Prostate gland (tissue), 2 donors: ENCODE data around the gene PFN1. TPM values are rescaled to one million over a fixed set of nuclear protein-coding genes. Genes with fewer than 3 reads are reported as not detected.
"Not testable (repeated sequence)": the region's sequence is repeated elsewhere in the genome, so short reads cannot be mapped to it uniquely, and the experiment has no call there.

Source experiments
- DNase-seq: peaks from one replicate; pipeline ENCODE4 v3.0.0-alpha.2; 2019; ENCODE audit warnings: low spot score
- H3K27ac ChIP-seq, 2 donors: fragments of 200-600 bp; sonication (generic); 2 replicates each; pipeline ENCODE4 v1.5.1; 2017 to 2019
- H3K27me3 ChIP-seq: fragments of 200-600 bp; sonication (generic); replicated peaks from 2 replicates; pipeline ENCODE4 v1.5.1; 2019; ENCODE audit not compliant: insufficient read depth
- H3K36me3 ChIP-seq, 2 donors: fragments of 200-600 bp; sonication (generic); 1 replicate in 1 of 2; 2 replicates in 1 of 2; pipeline versions ENCODE4 v1.5.1 to v1.8.1; 2017 to 2019
- H3K4me1 ChIP-seq: fragments of 200-600 bp; sonication (generic); replicated peaks from 2 replicates; pipeline ENCODE4 v1.5.1; 2019
- H3K4me3 ChIP-seq, 2 donors: fragments of 200-600 bp; sonication (generic); 2 replicates each; pipeline ENCODE4 v1.5.1; 2017 to 2019
- H3K9me3 ChIP-seq: fragments of 200-600 bp; sonication (generic); 2 replicates; pipeline ENCODE4 v1.5.1; 2017
- POLR2A ChIP-seq: fragments of 450-650 bp; IDR thresholded peaks from one replicate; pipeline ENCODE4 v1.6.1; 2016; ENCODE audit warnings: antibody characterized with exemption, mild to moderate bottlenecking
- POLR2AphosphoS5 ChIP-seq: sonication (generic); formaldehyde crosslinking; IDR thresholded peaks from one replicate; pipeline ENCODE4 v1.6.1; 2017; ENCODE audit warnings: antibody characterized with exemption
- WGBS: methylation state at CpG from one replicate; pipeline ENCODE4 v1.1.5; 2018; 5-methylcytosine and 5-hydroxymethylcytosine counted together
- intact Hi-C: fragments of 100-400 bp; cut with DNase I; formaldehyde crosslinking; loops from one replicate; pipeline ENCODE4 v1.14.2; 2022
- total RNA-seq, 2 donors: library from RNA; depleted of rRNA; stranded (reverse); fragments of >200 nt; gene quantifications; one replicate each; pipeline ENCODE4 v1.1.0, GENCODE V29; 2016
- TF ChIP-seq, protein P1 (sequence below), 4 experiments: fragments of 200-600 bp in 2 of 4; fragments of 450-650 bp in 2 of 4; sonication (generic) in 2 of 4; IDR thresholded peaks; 1 replicate in 3 of 4; 2 replicates in 1 of 4; pipeline ENCODE4 v1.5.1; 2016 to 2019; ENCODE audit warnings: antibody characterized with exemption in 4 of 4, mild to moderate bottlenecking in 2 of 4, moderate library complexity in 2 of 4

The PFN1 gene
- total RNA-seq, 2 donors from 2014 or later = 646 to 1,039 TPM

DNA sequence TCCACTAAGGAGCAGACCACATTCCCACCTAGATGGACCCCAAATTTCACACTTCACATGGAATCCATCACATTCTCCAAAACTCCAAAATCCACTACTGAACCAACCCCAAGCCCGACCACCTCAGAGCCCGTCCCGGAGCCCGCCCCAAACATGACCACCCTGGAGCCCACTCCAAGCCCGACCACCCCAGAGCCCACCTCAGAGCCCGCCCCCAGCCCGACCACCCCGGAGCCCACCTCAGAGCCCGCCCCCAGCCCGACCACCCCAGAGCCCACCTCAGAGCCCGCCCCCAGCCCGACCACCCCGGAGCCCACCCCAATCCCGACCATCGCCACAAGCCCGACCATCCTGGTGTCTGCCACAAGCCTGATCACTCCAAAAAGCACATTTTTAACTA, 14.7 kb downstream of the PFN1 start:
- peaks cover 6% of the 10 kb centered on the region for H3K4me1 ChIP-seq
- WGBS = 79% methylated on average over 14 of the region's 16 CpGs
- intact Hi-C loops = no loop called here
- no peak overlapping the region for H3K27ac ChIP-seq
- no peaks in the 10 kb centered on the region for H3K9me3 ChIP-seq
- DNase-seq = no peak
- H3K36me3 ChIP-seq = peaks cover 0 to 5% of the 10 kb centered on the region in 2 donors
- TF ChIP-seq, protein P1, sequence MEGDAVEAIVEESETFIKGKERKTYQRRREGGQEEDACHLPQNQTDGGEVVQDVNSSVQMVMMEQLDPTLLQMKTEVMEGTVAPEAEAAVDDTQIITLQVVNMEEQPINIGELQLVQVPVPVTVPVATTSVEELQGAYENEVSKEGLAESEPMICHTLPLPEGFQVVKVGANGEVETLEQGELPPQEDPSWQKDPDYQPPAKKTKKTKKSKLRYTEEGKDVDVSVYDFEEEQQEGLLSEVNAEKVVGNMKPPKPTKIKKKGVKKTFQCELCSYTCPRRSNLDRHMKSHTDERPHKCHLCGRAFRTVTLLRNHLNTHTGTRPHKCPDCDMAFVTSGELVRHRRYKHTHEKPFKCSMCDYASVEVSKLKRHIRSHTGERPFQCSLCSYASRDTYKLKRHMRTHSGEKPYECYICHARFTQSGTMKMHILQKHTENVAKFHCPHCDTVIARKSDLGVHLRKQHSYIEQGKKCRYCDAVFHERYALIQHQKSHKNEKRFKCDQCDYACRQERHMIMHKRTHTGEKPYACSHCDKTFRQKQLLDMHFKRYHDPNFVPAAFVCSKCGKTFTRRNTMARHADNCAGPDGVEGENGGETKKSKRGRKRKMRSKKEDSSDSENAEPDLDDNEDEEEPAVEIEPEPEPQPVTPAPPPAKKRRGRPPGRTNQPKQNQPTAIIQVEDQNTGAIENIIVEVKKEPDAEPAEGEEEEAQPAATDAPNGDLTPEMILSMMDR (IDR thresholded peaks at IDR 0.05) = no peak
- TF ChIP-seq POLR2AphosphoS5 = no peak
- no peak for TF ChIP-seq POLR2A
- H3K4me3 ChIP-seq = no peak overlapping the region
- H3K27me3 ChIP-seq = no peaks in the 10 kb centered on the region

- no peaks in the 10 kb centered on the region for H3K27me3 ChIP-seq
- no peak overlapping the region for H3K27ac ChIP-seq
- DNase-seq = no peak
- H3K36me3 ChIP-seq = peaks cover 0 to 5% of the 10 kb centered on the region in 2 donors
- H3K4me1 ChIP-seq = peaks cover 5% of the 10 kb centered on the region
- intact Hi-C loops = no loop called here
- 91% methylated on average over 12 of the region's 12 CpGs for WGBS
- TF ChIP-seq, protein P1 (IDR thresholded peaks at IDR 0.05) = no peak
- TF ChIP-seq POLR2A (no peak), POLR2AphosphoS5 (no peak)
- H3K9me3 ChIP-seq = no peaks in the 10 kb centered on the region
- H3K4me3 ChIP-seq = no peak overlapping the region
These were observed 15.6 kb downstream of the PFN1 start for GRCh38 chr17:4932756-4933155.

DNA sequence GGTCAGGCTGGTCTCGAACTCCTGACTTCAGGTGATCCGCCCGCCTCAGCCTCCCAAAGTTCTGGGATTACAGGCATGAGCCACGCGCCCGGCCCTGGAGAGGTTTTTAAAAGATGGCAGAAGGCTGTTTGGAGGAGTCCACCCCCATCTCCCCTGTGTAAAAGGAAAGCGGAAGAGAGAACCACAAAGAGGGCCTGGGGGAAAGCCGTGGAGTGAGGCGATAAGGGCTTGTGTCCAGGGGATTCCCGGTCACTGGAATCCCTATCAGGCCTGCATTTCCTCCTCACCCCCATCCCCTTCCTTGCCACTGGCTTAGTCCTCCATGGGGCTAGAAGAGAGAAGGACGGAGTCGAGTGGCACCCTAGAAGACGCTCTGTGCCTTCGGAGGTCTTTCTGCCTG, 16.4 kb downstream of the PFN1 start, which contains the start of gene GP1BA:
Gene GP1BA (plus strand): TSS at position 315 of the 400 bp plus-strand sequence. CDS start 328 bp downstream, outside the sequence.
- Histone ChIP-seq H3K4me3 (no peak within 1 kb of the TSS), H3K4me1 (peaks cover 5% of the 10 kb centered on the region), H3K27ac (no peak within 1 kb of the TSS), H3K36me3 (no peaks in the 10 kb centered on the region), H3K9me3 (no peaks in the 10 kb centered on the region), H3K27me3 (no peaks in the 10 kb centered on the region)
- intact Hi-C loops = no loop called here
- no peak for DNase-seq
- 85% methylated on average over 14 of the region's 14 CpGs for WGBS
- TF ChIP-seq POLR2AphosphoS5 (no peak), POLR2A (no peak)
- TF ChIP-seq, protein P1 (IDR thresholded peaks at IDR 0.05) = no peak

DNA sequence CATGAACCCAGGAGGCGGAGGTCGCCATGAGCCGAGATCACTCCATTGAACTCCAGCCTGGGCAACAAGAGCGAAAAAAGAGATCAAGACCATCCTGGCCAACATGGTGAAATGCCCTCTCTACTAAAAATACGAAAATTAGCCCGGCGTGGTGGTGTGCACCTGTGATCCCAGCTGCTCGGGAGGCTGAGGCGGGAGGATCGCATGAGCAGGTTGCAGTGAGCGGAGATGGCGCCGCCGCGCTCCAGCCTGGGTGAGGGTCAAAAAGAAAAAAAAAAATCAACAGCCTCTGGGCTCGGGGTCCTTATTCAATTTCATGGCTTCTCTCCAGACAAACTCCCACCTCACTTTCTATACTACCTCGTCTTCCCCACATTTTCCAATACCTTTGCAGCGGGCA, 19.4 kb downstream of the PFN1 start:
- intact Hi-C loops = no loop called here
- TF ChIP-seq, protein P1 (IDR thresholded peaks at IDR 0.05) = no peak
- TF ChIP-seq POLR2AphosphoS5 = no peak
- no peak for TF ChIP-seq POLR2A
- 94% methylated on average over 18 of the region's 18 CpGs for WGBS
- H3K9me3 ChIP-seq = no peaks in the 10 kb centered on the region
- no peaks in the 10 kb centered on the region for H3K4me1 ChIP-seq
- no peak for DNase-seq
- no peaks in the 10 kb centered on the region for H3K27me3 ChIP-seq
- H3K36me3 ChIP-seq = no peaks in the 10 kb centered on the region
- no peak overlapping the region for H3K4me3 ChIP-seq
- H3K27ac ChIP-seq = no peak overlapping the region

DNA sequence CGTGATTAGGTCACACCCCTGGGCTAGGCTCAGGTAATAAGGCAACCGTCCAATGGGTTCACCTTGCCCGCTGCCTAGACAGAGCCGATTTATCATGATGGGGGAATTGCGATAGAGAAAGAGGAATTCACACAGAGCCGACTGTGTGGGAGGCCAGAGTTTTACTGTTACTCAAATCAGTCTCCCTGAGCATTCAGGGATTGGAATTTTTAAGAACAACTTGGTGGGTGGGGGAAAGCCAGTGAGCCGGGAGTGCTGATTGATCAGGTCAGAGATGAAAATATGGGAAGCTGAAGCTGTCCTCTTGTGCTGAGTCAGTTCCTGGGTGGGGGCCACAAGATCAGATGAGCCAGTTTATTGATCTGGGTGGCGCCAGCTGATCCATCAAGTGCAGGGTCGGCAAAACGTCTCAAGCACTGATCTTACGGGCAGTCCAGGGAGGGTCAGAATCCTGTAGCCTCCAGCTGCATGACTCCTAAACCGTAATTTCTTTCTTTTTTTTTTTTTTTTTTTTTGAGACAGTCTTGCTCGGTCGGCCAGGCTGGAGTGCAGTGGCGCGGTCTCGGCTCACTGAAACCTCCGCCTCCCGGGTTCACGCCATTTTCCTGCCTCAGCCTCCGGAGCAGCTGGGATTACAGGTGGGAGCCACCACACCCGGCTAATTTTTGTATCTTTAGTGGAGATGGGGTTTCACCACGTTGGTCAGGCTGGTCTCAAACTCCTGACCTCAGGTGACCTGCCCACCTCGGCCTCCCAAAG, 21.6 kb downstream of the PFN1 start:
- DNase-seq, H3K27ac ChIP-seq, intact Hi-C loops, H3K27me3 ChIP-seq, H3K9me3 ChIP-seq, H3K36me3 ChIP-seq, H3K4me1 ChIP-seq, H3K4me3 ChIP-seq: not testable (repeated sequence)
- WGBS = 84% methylated on average over 24 of the region's 24 CpGs
